ENCODE results near the gene TMCC2. TPM values are rescaled to one million over a fixed set of nuclear protein-coding genes. Genes with fewer than 3 reads are reported as not detected.
"Not testable (repeated sequence)": the region's sequence is repeated elsewhere in the genome, so short reads cannot be mapped to it uniquely, and the experiment has no call there.

Gene TMCC2
- total and polyA plus RNA-seq, 12 donors: 0.62 to 2.6 (median 1.8) TPM

GRCh38 chr1:205294934-205295333, 67.2 kb downstream of the TMCC2 start:
- Histone ChIP-seq H3K4me3 (no peak overlapping the region), H3K9me3 (no peaks in the 10 kb centered on the region), H3K4me1 (peaks cover 6 to 33% (median 17%) of the 10 kb centered on the region in 9 donors), H3K27ac (peak overlapping the region in 7 of 10 donors; percentile 16 to 73 (median 61)), H3K27me3 (no peaks in the 10 kb centered on the region), H3K36me3 (no peaks in the 10 kb centered on the region)
- no peak for DNase-seq
- WGBS, 2 donors: 82 to 83% methylated on average over 5 of the region's 5 CpGs
- TF ChIP-seq CTCF (IDR thresholded peaks at IDR 0.05): no peak
- intact Hi-C loops (cut with DNase I): no loop called here
- no peak for ATAC-seq

- Histone ChIP-seq H3K27me3 (no peaks in the 10 kb centered on the region), H3K9me3 (no peaks in the 10 kb centered on the region), H3K36me3 (no peaks in the 10 kb centered on the region), H3K4me3 (no peak overlapping the region), H3K4me1 (peaks cover 6 to 40% (median 17%) of the 10 kb centered on the region in 9 donors), H3K27ac (no peak overlapping the region)
- no peak for TF ChIP-seq CTCF (IDR thresholded peaks at IDR 0.05)
- DNase-seq (no peak), ATAC-seq (no peak)
- 93 to 94% methylated on average over 2 of the region's 2 CpGs for WGBS, 2 donors
- intact Hi-C loops (cut with DNase I): no loop called here
Measured at GRCh38 chr1:205296154-205296553, 68.4 kb downstream of the TMCC2 start.

- intact Hi-C loops (cut with DNase I); DNase-seq; H3K4me3 ChIP-seq; H3K27me3 ChIP-seq; H3K9me3 ChIP-seq; ATAC-seq; H3K27ac ChIP-seq: not testable (repeated sequence)
- WGBS, 2 donors: 93 to 98% methylated on average over 5 of the region's 5 CpGs
- H3K36me3 ChIP-seq: peaks cover 0 to 12% (median 0%) of the 10 kb centered on the region in 9 donors
- H3K4me1 ChIP-seq: peaks cover 6 to 40% (median 18%) of the 10 kb centered on the region in 9 donors
Measured at GRCh38 chr1:205297546-205298177, 69.9 kb downstream of the TMCC2 start.

GRCh38 chr1:205298191-205298994, 70.6 kb downstream of the TMCC2 start:
- Histone ChIP-seq H3K36me3 (peaks cover 0 to 19% (median 0%) of the 10 kb centered on the region in 9 donors), H3K27me3 (no peaks in the 10 kb centered on the region), H3K4me3 (no peak overlapping the region), H3K4me1 (peaks cover 6 to 39% (median 18%) of the 10 kb centered on the region in 9 donors), H3K9me3 (no peaks in the 10 kb centered on the region), H3K27ac (no peak overlapping the region)
- 59 to 69% methylated on average over 9 of the region's 9 CpGs for WGBS, 2 donors
- ATAC-seq: no peak
- no peak for TF ChIP-seq CTCF (IDR thresholded peaks at IDR 0.05)
- intact Hi-C loops (cut with DNase I): no loop called here
- no peak for DNase-seq

Measured in heart right ventricle (tissue), 16 donors.